SK-N-SH (cell line): ENCODE data around the gene ZMIZ1. TPM values are rescaled to one million over a fixed set of nuclear protein-coding genes. Genes with fewer than 3 reads are reported as not detected.

Source experiments
- CTCF ChIA-PET: fragments of 300-600, 350-600 bp; formaldehyde crosslinking; extraction: SDS; loops from one replicate; lab custom pipeline; 2021; lab: Yijun Ruan, JAX
- POLR2A ChIA-PET: fragments of 350-600 bp; sonication (Branson Sonifier 250); formaldehyde crosslinking; extraction: SDS; loops from one replicate; lab custom pipeline; 2020; ENCODE audit warnings: antibody characterized with exemption, inconsistent platforms; lab: Yijun Ruan, JAX
- DNase-seq: peaks from one replicate; pipeline ENCODE4 v3.0.0; 2012
- H2AFZ ChIP-seq: fragments of 200-600 bp; sonication (generic); 2 replicates; pipeline ENCODE4 v1.8.1; 2016; ENCODE audit warnings: antibody characterized with exemption, mild to moderate bottlenecking, low read depth
- H3F3A ChIP-seq: fragments of 200-600 bp; sonication (generic); replicated peaks from 2 replicates; pipeline ENCODE3; 2016; ENCODE audit warnings: antibody characterized with exemption, mild to moderate bottlenecking; ENCODE audit not compliant: insufficient read depth
- H3K27ac ChIP-seq, 2 experiments: fragments of 200-500 bp in 1 of 2; fragments of 200-600 bp in 1 of 2; sonication (Bioruptor generic) in 1 of 2; sonication (generic), shearing (Covaris generic) in 1 of 2; 2 replicates each; pipeline versions ENCODE4 v1.5.1 to v1.6.1; 2014 to 2016; ENCODE audit warnings: low read depth in 2 of 2, inconsistent platforms in 1 of 2, low read length in 1 of 2, mild to moderate bottlenecking in 1 of 2, mixed read lengths in 1 of 2
- H3K27me3 ChIP-seq: fragments of 200-600 bp; sonication (generic), shearing (Covaris generic); 2 replicates; pipeline ENCODE4 v1.6.1; 2016; ENCODE audit warnings: mixed run types; ENCODE audit not compliant: insufficient read depth
- H3K36me3 ChIP-seq, 2 experiments: fragments of 200-500 bp in 1 of 2; fragments of 200-600 bp in 1 of 2; sonication (Bioruptor generic) in 1 of 2; sonication (generic) in 1 of 2; replicated peaks in 1 of 2; 2 replicates each; pipeline versions ENCODE3 to v1.5.1; 2014 to 2016; ENCODE audit warnings: low read length in 1 of 2, mild to moderate bottlenecking in 1 of 2; ENCODE audit not compliant: insufficient read depth in 2 of 2, control insufficient read depth in 1 of 2
- H3K4me1 ChIP-seq, 2 experiments: fragments of 200-500 bp in 1 of 2; fragments of 200-600 bp in 1 of 2; sonication (Bioruptor generic) in 1 of 2; sonication (generic), shearing (Covaris generic) in 1 of 2; 2 replicates each; pipeline versions ENCODE4 v1.5.1 to v1.6.1; 2014 to 2016; ENCODE audit warnings: low read depth in 1 of 2, low read length in 1 of 2, mixed run types in 1 of 2; ENCODE audit not compliant: insufficient read depth in 2 of 2, control insufficient read depth in 1 of 2
- H3K4me2 ChIP-seq: fragments of 200-600 bp; sonication (generic), shearing (Covaris generic); 2 replicates; pipeline ENCODE4 v1.6.1; 2017; ENCODE audit warnings: mixed run types
- H3K4me3 ChIP-seq, 2 experiments: fragments of 200-500 bp in 1 of 2; fragments of 200-600 bp in 1 of 2; sonication (Bioruptor generic) in 1 of 2; sonication (generic), shearing (Covaris generic) in 1 of 2; 2 replicates each; pipeline versions ENCODE4 v1.5.1 to v1.8.1; 2014 to 2016; ENCODE audit warnings: low read depth in 2 of 2, inconsistent platforms in 1 of 2, low read length in 1 of 2, mild to moderate bottlenecking in 1 of 2, mixed read lengths in 1 of 2, moderate library complexity in 1 of 2
- H3K79me2 ChIP-seq: fragments of 200-600 bp; sonication (generic); 2 replicates; pipeline ENCODE4 v1.8.1; 2017; ENCODE audit warnings: mild to moderate bottlenecking; ENCODE audit not compliant: insufficient read depth
- H3K9ac ChIP-seq: fragments of 200-600 bp; sonication (generic); 2 replicates; pipeline ENCODE4 v1.6.1; 2017; ENCODE audit warnings: mixed run types
- H3K9me2 ChIP-seq: fragments of 200-600 bp; sonication (generic); 2 replicates; pipeline ENCODE4 v1.6.1; 2017; ENCODE audit warnings: mixed run types
- H3K9me3 ChIP-seq: fragments of 200-600 bp; sonication (generic); 2 replicates; pipeline ENCODE4 v1.6.1; 2017; ENCODE audit warnings: mixed run types, mild to moderate bottlenecking, moderate library complexity
- H4K20me1 ChIP-seq: fragments of 200-600 bp; sonication (generic); 2 replicates; pipeline ENCODE4 v1.6.1; 2017; ENCODE audit warnings: mild to moderate bottlenecking, mixed run types; ENCODE audit not compliant: insufficient read depth
- CHD2 ChIP-seq: fragments of 150-350 bp; IDR thresholded peaks from 2 replicates; pipeline ENCODE4 v1.6.1; 2018; ENCODE audit warnings: low read length; ENCODE audit not compliant: partially characterized antibody
- CTCF ChIP-seq: fragments of 200-600 bp; sonication (generic); IDR thresholded peaks from 2 replicates; pipeline ENCODE4 v1.6.1; 2017; ENCODE audit warnings: antibody characterized with exemption, mild to moderate bottlenecking, moderate library complexity
- ELF1 ChIP-seq: IDR thresholded peaks from 2 replicates; pipeline ENCODE4 v1.4.0; 2012
- EP300 ChIP-seq, 2 experiments: IDR thresholded peaks; 2 replicates each; pipeline versions ENCODE4 v1.4.0 to v1.6.1; 2012; ENCODE audit warnings: borderline replicate concordance in 1 of 2, low read depth in 1 of 2, low read length in 1 of 2
- EZH2phosphoT487 ChIP-seq: fragments of 200-600 bp; sonication (generic); IDR thresholded peaks from 2 replicates; pipeline ENCODE4 v1.6.1; 2017; ENCODE audit warnings: low read depth, mixed run types, mild to moderate bottlenecking, antibody characterized with exemption, moderate library complexity, borderline replicate concordance
- FOSL2 ChIP-seq: IDR thresholded peaks from 2 replicates; pipeline ENCODE4 v1.4.0; 2012; ENCODE audit warnings: low read depth, mild to moderate bottlenecking, moderate library complexity, borderline replicate concordance
- FOXJ3 ChIP-seq: sonication (generic); formaldehyde crosslinking; IDR thresholded peaks from 2 replicates; pipeline ENCODE4 v1.5.1; 2020; ENCODE audit warnings: mild to moderate bottlenecking, missing genetic modification reagents
- FOXM1 ChIP-seq: IDR thresholded peaks from 2 replicates; pipeline ENCODE4 v1.4.0; 2012; ENCODE audit warnings: low read depth, mild to moderate bottlenecking
- GABPA ChIP-seq: IDR thresholded peaks from 2 replicates; pipeline ENCODE4 v1.4.0; 2012; ENCODE audit warnings: low read depth, mild to moderate bottlenecking
- GATA2 ChIP-seq: sonication (generic); formaldehyde crosslinking; IDR thresholded peaks from 2 replicates; pipeline ENCODE4 v1.5.0; 2020; ENCODE audit warnings: mild to moderate bottlenecking, missing genetic modification reagents
- MAX ChIP-seq: IDR thresholded peaks from 2 replicates; pipeline ENCODE4 v1.4.0; 2012; ENCODE audit warnings: low read depth
- MEF2A ChIP-seq: IDR thresholded peaks from 2 replicates; pipeline ENCODE4 v1.4.0; 2012; ENCODE audit warnings: low read depth, borderline replicate concordance
- MXI1 ChIP-seq: IDR thresholded peaks from 2 replicates; pipeline ENCODE4 v1.6.1; 2012; ENCODE audit warnings: mild to moderate bottlenecking, low read depth, low read length, improper control_type of control experiment
- NFIC ChIP-seq: IDR thresholded peaks from 2 replicates; pipeline ENCODE4 v1.4.0; 2012; ENCODE audit warnings: borderline replicate concordance
- NRF1 ChIP-seq: IDR thresholded peaks from 2 replicates; pipeline ENCODE4 v1.6.1; 2012; ENCODE audit warnings: low read depth, mild to moderate bottlenecking, low read length
- PBX3 ChIP-seq: IDR thresholded peaks from 2 replicates; pipeline ENCODE4; 2012
- POLR2AphosphoS5 ChIP-seq: IDR thresholded peaks from 2 replicates; pipeline ENCODE4 v1.6.1; 2012; ENCODE audit warnings: low read depth, low read length
- RAD21 ChIP-seq: IDR thresholded peaks from 2 replicates; pipeline ENCODE4 v1.6.1; 2012; ENCODE audit warnings: mild to moderate bottlenecking, low read length
- RCOR1 ChIP-seq: fragments of 150-350 bp; IDR thresholded peaks from 2 replicates; pipeline ENCODE4 v1.6.1; 2017; ENCODE audit warnings: antibody characterized with exemption, low read length
- RFX5 ChIP-seq: IDR thresholded peaks from 2 replicates; pipeline ENCODE4 v1.6.1; 2012; ENCODE audit warnings: mild to moderate bottlenecking, improper control_type of control experiment, low read length
- SIN3A ChIP-seq: IDR thresholded peaks from 2 replicates; pipeline ENCODE4 v1.6.1; 2012; ENCODE audit warnings: low read depth, mild to moderate bottlenecking, low read length, moderate library complexity, borderline replicate concordance
- TCF12 ChIP-seq: IDR thresholded peaks from 2 replicates; pipeline ENCODE4 v1.4.0; 2012
- TEAD4 ChIP-seq: IDR thresholded peaks from 2 replicates; pipeline ENCODE4 v1.4.0; 2012; ENCODE audit warnings: mild to moderate bottlenecking, borderline replicate concordance; ENCODE audit not compliant: insufficient read depth
- USF1 ChIP-seq: IDR thresholded peaks from 2 replicates; pipeline ENCODE4 v1.4.0; 2012; ENCODE audit warnings: low read depth, borderline replicate concordance
- USF2 ChIP-seq: fragments of 150-350 bp; IDR thresholded peaks from 2 replicates; pipeline ENCODE4 v1.6.1; 2017; ENCODE audit warnings: antibody characterized with exemption, low read length, low read depth, borderline replicate concordance
- YY1 ChIP-seq: IDR thresholded peaks from 2 replicates; pipeline ENCODE4 v1.4.0; 2012; ENCODE audit warnings: low read depth, mild to moderate bottlenecking
- ZBTB33 ChIP-seq: IDR thresholded peaks from 2 replicates; pipeline ENCODE4 v1.4.0; 2012; ENCODE audit warnings: low read depth, borderline replicate concordance
- WGBS: methylation state at CpG from one replicate; pipeline ENCODE4 v1.1.6; 2017; ENCODE audit warnings: low lambda C conversion rate; 5-methylcytosine and 5-hydroxymethylcytosine counted together
- polyA plus RNA-seq, 3 experiments: library from polyadenylated mRNA; depleted of rRNA; stranded (reverse); fragments of >200 nt; gene quantifications; 2 replicates each; pipeline ENCODE4 v1.2.3, GENCODE V29; 2012

ZMIZ1 gene
- polyA plus RNA-seq, 1 of the 3 experiments (the other 2 are of a cell fraction) = 23.5 TPM

GRCh38 chr10:79266543-79267312, 198.0 kb downstream of the ZMIZ1 start:
- 22% methylated on average over 5 of the region's 11 CpGs for WGBS
- Histone ChIP-seq H3K9ac (peak overlapping the region; percentile 66), H3K27me3 (no peaks in the 10 kb centered on the region), H3F3A (peaks cover 37% of the 10 kb centered on the region), H4K20me1 (peaks cover 16% of the 10 kb centered on the region), H3K4me2 (peak overlapping the region; percentile 77), H3K9me2 (no peaks in the 10 kb centered on the region), H3K9me3 (no peaks in the 10 kb centered on the region), H3K4me3 (no peak overlapping the region), H3K36me3 (peaks cover 8 to 12% of the 10 kb centered on the region in 2 experiments), H3K4me1 (peaks cover 43 to 99% of the 10 kb centered on the region in 2 experiments), H3K27ac (peak overlapping the region; percentile 97 to 99), H3K79me2 (peaks cover 73% of the 10 kb centered on the region), H2AFZ (no peak overlapping the region)
- POLR2A ChIA-PET = no interaction called here
- CTCF ChIA-PET = interaction anchor here (0.8 to 1.5 kb wide), 2 partner anchors 9 to 64 kb away, joined by 3 to 4 read pairs; no protein-coding TSS in a partner anchor
- no peak for DNase-seq
- TF ChIP-seq ELF1 (no peak), NFIC (peak; percentile 44; the same call in 1 of the 2 replicates), TEAD4 (no peak), NRF1 (no peak), FOXJ3 (CRISPR knock-in tag) (no peak), ZBTB33 (no peak), MXI1 (no peak), FOXM1 (no peak), CTCF (no peak), USF2 (no peak), GATA2 (CRISPR knock-in tag) (no peak), FOSL2 (peak; percentile 77), TCF12 (peak; percentile 49; the same call in 1 of the 2 replicates), RAD21 (no peak), YY1 (no peak), CHD2 (no peak), USF1 (peak; percentile 72; the same call in 1 of the 2 replicates), RFX5 (no peak), RCOR1 (no peak), EZH2phosphoT487 (no peak), PBX3 (peak; percentile 43), POLR2AphosphoS5 (no peak), MEF2A (no peak; the same call in 1 of the 2 replicates), MAX (peak; percentile 51; the same call in 1 of the 2 replicates), GABPA (peak; percentile 61; the same call in 1 of the 2 replicates), SIN3A (no peak), EP300 (IDR thresholded peaks at IDR 0.05; ENCODE audit: borderline replicate concordance in 1 of 2, low read depth in 1 of 2, low read length in 1 of 2) (peak in 1 of 2 experiments; percentile 57; a peak in 1 of 4 replicates)
